GM19324 (cell line): ENCODE data around the gene NRG2.

ENCODE experiments used
- ATAC-seq: cut with Tn5 transposase; IDR thresholded peaks from one replicate; pipeline ENCODE4 v1.9.1; 2021; ENCODE audit warnings: mild to moderate bottlenecking, moderate library complexity; ENCODE audit not compliant: unreplicated experiment, low FRiP score

Gene NRG2

GRCh38 chr5:139823757-139824355 is 219.2 kb downstream of the NRG2 start:
- no peak for ATAC-seq

- no peak for ATAC-seq
Observed at GRCh38 chr5:139822553-139823425, 220.3 kb downstream of the NRG2 start.

- no peak for ATAC-seq
Observed at GRCh38 chr5:139821806-139822552, 221.1 kb downstream of the NRG2 start.

- ATAC-seq = no peak
Observed at GRCh38 chr5:139820606-139821005, 222.5 kb downstream of the NRG2 start.

- no peak for ATAC-seq
Observed at GRCh38 chr5:139820130-139820529, 223.0 kb downstream of the NRG2 start.

GRCh38 chr5:139817970-139818369 is 225.1 kb downstream of the NRG2 start:
- ATAC-seq = no peak

GRCh38 chr5:139817362-139817761 is 225.7 kb downstream of the NRG2 start:
- ATAC-seq = no peak

GRCh38 chr5:139816566-139816965 is 226.5 kb downstream of the NRG2 start:
- no peak for ATAC-seq

GRCh38 chr5:139814704-139815280 is 228.3 kb downstream of the NRG2 start:
- ATAC-seq = no peak

GRCh38 chr5:139814191-139814601 is 228.9 kb downstream of the NRG2 start:
- ATAC-seq = no peak

GRCh38 chr5:139812836-139813805 is 230.0 kb downstream of the NRG2 start:
- no peak for ATAC-seq

- no peak for ATAC-seq
Observed at GRCh38 chr5:139812323-139812722, 230.8 kb downstream of the NRG2 start.

GRCh38 chr5:139811274-139811607 is 231.9 kb downstream of the NRG2 start:
- no peak for ATAC-seq

GRCh38 chr5:139810341-139811273 is 232.5 kb downstream of the NRG2 start:
- ATAC-seq = no peak

GRCh38 chr5:139809331-139809810 is 233.7 kb downstream of the NRG2 start:
- ATAC-seq = no peak

GRCh38 chr5:139808481-139809330 is 234.4 kb downstream of the NRG2 start:
- no peak for ATAC-seq

GRCh38 chr5:139807647-139808030 is 235.5 kb downstream of the NRG2 start:
- no peak for ATAC-seq
